DMS 273 (cell line): ENCODE results near the gene CABLES1.

Source experiments
- DNase-seq: peaks from one replicate; lab custom pipeline; 2025; ENCODE audit not compliant: unreplicated experiment; lab: John Stamatoyannopoulos, UW

The CABLES1 gene

GRCh38 chr18:23217781-23218180, 82.5 kb downstream of the CABLES1 start:
- DNase-seq, result no peak

GRCh38 chr18:23220355-23220754, 85.1 kb downstream of the CABLES1 start:
- DNase-seq, result no peak

GRCh38 chr18:23223641-23224040, 88.4 kb downstream of the CABLES1 start:
- DNase-seq, result no peak

GRCh38 chr18:23225503-23225902, 90.2 kb downstream of the CABLES1 start:
- DNase-seq, result peak; percentile 67

- DNase-seq, result no peak
Measured at GRCh38 chr18:23226391-23226790, 91.1 kb downstream of the CABLES1 start.

- DNase-seq, result peak; percentile 48
Measured at GRCh38 chr18:23226930-23227725, 91.8 kb downstream of the CABLES1 start.

GRCh38 chr18:23227726-23228070, 92.4 kb downstream of the CABLES1 start:
- peak; percentile 40 for DNase-seq

GRCh38 chr18:23228102-23229061, 93.1 kb downstream of the CABLES1 start:
- peak; percentile 40 for DNase-seq

- no peak for DNase-seq
Measured at GRCh38 chr18:23229472-23229871, 94.2 kb downstream of the CABLES1 start.

GRCh38 chr18:23230686-23231085, 95.4 kb downstream of the CABLES1 start:
- DNase-seq, result no peak

- no peak for DNase-seq
Measured at GRCh38 chr18:23231340-23232021, 96.2 kb downstream of the CABLES1 start.

- no peak for DNase-seq
Measured at GRCh38 chr18:23232331-23232730, 97.0 kb downstream of the CABLES1 start.

GRCh38 chr18:23234619-23235018, 99.3 kb downstream of the CABLES1 start:
- no peak for DNase-seq

- DNase-seq, result no peak
Measured at GRCh38 chr18:23235336-23235735, 100.1 kb downstream of the CABLES1 start.

- no peak for DNase-seq
Measured at GRCh38 chr18:23235860-23236259, 100.6 kb downstream of the CABLES1 start.

- DNase-seq, result no peak
Measured at GRCh38 chr18:23236876-23237468, 101.7 kb downstream of the CABLES1 start.

GRCh38 chr18:23237524-23238151, 102.4 kb downstream of the CABLES1 start:
- DNase-seq, result no peak

- no peak for DNase-seq
Measured at GRCh38 chr18:23238152-23238531, 102.9 kb downstream of the CABLES1 start.

- no peak for DNase-seq
Measured at GRCh38 chr18:23238651-23239349, 103.5 kb downstream of the CABLES1 start.

GRCh38 chr18:23239350-23239692, 104.0 kb downstream of the CABLES1 start:
- no peak for DNase-seq
